ENCODE data around the gene TPRA1.

GRCh38 chr3:127625821-127626220 is 35.3 kb upstream of the TPRA1 start:
- TF ChIP-seq CTCF (conservative IDR thresholded peaks at IDR 0.05 in 1 of 2, IDR thresholded peaks at IDR 0.05 in 1 of 2; ENCODE audit: extremely low read depth in 1 of 2, insufficient read depth in 1 of 2, low read depth in 1 of 2, low read length in 2 of 2) (no peak), EZH2 (IDR thresholded peaks at IDR 0.05; ENCODE audit: borderline replicate concordance, low read length) (no peak)

Data from mammary epithelial cell (primary cell).